HG03196 (cell line): ENCODE data around the gene UCHL1.
"Not testable (repeated sequence)": the region's sequence is repeated elsewhere in the genome, so short reads cannot be mapped to it uniquely, and the experiment has no call there.

Experiments used
- ATAC-seq: cut with Tn5 transposase; IDR thresholded peaks from one replicate; pipeline ENCODE4 v1.9.1; 2021; ENCODE audit not compliant: unreplicated experiment

The UCHL1 gene

DNA sequence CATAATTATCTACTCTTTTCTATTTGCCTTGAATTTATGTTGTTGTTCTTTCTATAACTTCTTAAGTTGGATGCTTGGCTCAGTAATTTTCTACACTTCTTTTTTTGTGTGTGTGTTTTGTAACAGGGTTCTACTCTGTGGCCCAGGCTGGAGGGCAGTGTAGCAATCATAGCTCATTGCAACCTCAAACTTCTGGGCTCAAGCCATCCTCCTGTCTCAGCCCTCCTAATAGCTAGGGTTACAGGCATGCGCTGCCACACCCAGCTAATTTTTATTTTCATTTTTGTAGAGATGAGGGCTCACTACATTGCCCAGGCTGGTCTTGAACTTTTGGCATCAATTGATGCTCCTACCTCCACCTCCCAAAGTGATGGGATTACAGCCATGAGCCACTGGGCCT is 20.7 kb upstream of the UCHL1 start:
- no peak for ATAC-seq

GRCh38 chr4:41236508-41236907 is 20.2 kb upstream of the UCHL1 start:
- ATAC-seq, result no peak

- no peak for ATAC-seq
Measured at GRCh38 chr4:41241919-41242318, 14.8 kb upstream of the UCHL1 start.

DNA sequence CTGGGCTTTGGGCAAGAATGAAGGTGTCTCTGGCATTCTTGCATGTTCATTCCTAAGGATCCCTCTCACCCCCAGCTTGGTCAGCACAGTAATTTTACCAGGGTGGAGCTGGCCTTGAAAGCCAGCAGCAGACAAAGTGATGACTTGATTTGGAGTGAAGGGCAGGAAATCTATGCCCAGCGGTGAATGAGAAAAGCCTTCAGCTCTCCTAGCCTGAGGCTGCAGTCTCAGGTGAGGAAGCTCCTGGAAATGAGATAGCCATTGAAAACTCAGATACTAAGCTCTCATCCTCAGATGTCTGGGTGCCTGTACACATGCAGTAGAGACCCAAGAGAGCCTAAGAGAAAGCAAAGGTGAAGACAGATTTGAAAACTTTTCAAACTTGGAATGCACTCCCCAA is 10.7 kb upstream of the UCHL1 start:
- ATAC-seq, result no peak

DNA sequence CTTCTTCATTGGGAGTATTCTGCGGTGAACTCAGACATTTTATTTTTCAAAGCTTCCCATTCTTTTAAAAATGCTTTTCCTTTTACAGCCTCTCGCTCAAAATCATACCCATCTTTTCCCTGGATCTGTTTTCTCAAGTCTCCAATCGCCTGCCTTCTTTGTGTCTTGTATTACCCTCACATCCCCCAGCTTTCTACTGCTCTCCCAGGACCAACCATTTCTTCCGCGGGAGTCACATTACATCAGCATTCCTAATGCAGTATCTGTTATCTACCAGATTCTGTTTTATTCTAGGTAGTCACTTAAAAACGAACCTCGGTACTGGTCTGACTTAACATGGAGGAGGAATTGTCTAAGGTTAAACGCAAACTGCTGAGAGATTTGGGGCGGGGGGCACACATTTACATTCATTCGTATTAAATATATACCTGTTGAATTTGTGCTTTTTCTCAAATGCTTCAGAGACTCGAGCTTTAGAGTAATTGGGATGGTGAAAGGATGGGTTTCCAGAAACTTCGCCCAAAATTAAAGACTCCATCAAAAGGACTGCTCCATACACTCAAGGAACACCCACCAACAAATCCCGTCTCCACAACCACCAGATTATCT is 493 bp upstream of the UCHL1 start:
- ATAC-seq, result no peak

DNA sequence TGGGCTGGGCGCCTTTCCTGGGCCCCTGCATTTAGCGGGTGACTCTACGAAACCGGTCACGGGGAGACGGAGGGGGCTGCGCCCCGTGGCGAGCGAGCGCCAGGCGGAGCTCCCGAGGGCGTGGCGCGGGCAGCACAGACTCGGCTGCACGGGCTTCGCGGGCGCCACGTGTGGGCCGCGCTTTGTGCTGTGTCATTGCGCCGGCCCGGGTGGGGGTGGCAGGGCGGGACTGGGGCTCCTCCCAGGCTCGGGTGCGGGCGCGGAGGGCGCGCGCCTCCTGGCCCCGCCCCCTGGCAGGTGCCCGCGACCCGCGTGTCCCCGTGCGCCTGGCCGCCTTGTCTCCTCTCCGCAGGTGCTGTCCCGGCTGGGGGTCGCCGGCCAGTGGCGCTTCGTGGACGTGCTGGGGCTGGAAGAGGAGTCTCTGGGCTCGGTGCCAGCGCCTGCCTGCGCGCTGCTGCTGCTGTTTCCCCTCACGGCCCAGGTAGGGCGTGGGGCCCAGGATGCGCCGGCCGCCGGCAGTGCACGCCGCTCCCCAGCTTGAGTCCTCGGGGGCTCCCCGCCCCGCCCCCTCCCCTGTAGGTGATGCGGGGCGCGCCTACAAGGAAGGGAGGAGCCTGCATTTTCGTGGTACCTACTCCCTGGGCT is 651 bp downstream of the UCHL1 start:
- ATAC-seq, result no peak

DNA sequence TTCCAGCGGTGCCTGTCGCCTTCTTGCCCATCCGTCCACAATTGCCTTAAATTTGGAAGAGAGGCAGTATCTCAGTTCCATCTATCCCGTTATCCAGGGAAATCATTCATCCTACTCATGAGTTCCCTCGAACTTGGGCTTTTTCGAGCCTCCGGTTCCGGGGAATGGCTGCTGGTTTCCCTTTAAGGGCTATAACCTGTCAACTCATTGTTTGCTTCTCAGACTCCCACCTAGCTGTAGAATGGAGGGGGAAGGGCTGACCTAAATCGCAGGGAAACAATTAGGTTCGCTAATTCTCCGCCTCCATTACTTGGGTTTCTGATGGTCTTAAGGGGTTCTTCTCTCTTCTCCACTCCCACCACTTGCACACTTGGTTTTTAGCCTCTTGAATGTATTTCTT is 1.2 kb downstream of the UCHL1 start:
- ATAC-seq, result no peak

DNA sequence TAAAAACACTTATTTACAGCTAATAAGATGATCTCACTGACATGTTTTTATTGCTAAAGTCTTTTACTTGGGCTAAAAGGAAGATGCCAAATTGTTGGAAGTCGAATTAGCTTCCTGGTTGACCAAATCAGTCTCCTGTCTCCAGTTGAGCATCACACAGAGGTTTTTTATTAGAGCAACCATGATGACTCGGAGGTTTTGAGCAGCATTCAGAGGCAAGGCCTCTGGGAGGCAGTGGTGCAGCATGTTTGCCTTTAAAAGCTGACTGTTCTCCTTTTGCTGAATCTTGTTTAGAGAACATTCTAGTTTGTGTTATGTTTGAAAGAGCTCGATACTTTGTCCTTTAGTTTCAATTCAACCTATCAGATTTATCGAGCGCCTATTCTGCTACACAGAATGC is 2.1 kb downstream of the UCHL1 start:
- ATAC-seq, result no peak

- no peak for ATAC-seq
Measured at GRCh38 chr4:41260116-41260733, 3.5 kb downstream of the UCHL1 start.

DNA sequence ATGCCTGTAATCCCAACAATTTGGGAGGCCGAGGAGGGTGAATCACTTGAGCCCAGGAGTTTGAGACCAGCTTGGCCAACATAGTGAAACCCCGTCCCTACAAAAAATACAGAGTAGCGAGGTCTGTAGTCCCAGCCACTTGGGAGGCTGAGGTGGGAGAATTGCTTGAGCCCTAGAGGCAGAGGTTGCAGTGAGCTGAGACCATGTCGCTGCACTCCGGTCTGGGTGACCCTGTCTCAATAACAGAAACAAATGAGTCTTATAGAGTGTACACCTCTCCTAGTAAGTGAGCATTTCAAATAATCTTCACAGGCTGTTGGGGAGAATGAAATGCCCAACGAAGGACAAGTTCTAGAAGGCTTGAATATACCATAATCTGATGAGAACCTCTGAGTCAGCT is 5.5 kb downstream of the UCHL1 start:
- no peak for ATAC-seq

DNA sequence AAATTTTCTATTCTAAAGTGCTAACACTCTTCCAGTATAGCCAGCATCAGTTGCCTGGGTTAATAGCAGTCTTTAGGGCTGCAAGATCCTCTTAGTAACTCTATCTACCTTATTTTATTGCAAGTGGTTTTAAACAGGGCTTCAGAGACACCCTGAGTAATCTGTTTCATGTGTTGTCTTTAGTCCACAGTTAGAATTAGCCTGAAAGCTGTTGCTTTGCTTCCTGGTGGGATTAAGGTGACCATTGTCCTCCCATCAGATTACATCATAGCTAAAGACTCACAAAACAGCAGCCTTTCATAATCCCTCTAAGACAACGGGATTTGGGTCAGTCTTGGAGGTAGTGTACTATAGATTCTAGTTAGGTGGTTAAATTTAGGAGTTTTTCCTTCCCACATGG is 7.5 kb downstream of the UCHL1 start:
- ATAC-seq, result no peak

DNA sequence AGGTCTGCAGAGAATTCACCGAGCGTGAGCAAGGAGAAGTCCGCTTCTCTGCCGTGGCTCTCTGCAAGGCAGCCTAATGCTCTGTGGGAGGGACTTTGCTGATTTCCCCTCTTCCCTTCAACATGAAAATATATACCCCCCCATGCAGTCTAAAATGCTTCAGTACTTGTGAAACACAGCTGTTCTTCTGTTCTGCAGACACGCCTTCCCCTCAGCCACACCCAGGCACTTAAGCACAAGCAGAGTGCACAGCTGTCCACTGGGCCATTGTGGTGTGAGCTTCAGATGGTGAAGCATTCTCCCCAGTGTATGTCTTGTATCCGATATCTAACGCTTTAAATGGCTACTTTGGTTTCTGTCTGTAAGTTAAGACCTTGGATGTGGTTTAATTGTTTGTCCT is 11.3 kb downstream of the UCHL1 start:
- ATAC-seq, result no peak

- no peak for ATAC-seq
Measured at GRCh38 chr4:41268721-41269517, 12.2 kb downstream of the UCHL1 start.

GRCh38 chr4:41269682-41270081 is 13.0 kb downstream of the UCHL1 start:
- ATAC-seq, result no peak

- not testable (repeated sequence) for ATAC-seq
Measured at GRCh38 chr4:41275931-41276330, 19.2 kb downstream of the UCHL1 start.

GRCh38 chr4:41280010-41280409 is 23.3 kb downstream of the UCHL1 start:
- no peak for ATAC-seq

DNA sequence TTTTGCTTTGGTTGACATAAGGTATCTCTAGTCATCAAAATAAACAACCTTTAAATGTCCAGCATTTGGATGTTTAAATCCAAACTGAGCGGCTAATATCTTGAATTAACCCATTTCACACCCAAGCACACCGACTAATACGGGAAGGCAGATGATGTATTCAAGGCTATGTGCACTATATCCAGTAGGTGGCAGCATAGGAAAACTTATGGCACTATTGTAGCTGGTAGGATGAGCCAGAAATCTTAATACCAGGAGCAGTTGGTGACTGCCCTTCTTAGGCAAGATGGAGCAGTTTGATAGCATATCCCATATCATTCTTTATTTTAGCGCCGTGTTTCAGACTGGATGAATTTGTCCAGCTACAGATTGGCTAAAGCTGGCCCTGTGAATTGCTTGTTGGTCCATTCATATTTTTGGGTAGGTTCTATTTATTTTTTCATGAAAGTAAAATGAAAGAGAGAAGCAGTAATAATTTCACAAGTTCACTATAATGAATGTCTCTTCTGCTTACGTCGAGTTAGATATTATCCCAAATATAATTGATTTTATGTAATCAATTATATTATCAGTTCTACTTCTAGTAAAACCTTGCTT is 24.4 kb downstream of the UCHL1 start:
- peak; percentile 83 for ATAC-seq

DNA sequence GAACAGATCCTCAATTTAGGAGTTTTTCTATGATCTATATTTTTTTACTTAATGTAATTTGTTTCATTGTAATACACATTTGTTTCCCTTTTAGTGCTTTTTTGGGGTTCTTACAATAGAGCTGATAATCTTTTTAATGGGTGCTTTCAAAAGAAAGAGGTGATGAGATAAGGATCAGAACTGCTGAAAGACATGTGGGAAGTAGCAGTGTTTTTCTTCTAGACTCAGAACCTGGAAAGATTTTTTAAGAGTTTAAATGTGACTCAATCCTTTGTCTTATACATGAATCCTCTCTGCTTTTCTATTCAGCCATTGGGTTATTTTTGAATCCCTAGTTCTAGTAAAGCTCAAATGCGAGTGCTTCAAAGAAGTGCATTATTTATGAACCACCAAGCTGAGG is 25.6 kb downstream of the UCHL1 start:
- ATAC-seq, result no peak

DNA sequence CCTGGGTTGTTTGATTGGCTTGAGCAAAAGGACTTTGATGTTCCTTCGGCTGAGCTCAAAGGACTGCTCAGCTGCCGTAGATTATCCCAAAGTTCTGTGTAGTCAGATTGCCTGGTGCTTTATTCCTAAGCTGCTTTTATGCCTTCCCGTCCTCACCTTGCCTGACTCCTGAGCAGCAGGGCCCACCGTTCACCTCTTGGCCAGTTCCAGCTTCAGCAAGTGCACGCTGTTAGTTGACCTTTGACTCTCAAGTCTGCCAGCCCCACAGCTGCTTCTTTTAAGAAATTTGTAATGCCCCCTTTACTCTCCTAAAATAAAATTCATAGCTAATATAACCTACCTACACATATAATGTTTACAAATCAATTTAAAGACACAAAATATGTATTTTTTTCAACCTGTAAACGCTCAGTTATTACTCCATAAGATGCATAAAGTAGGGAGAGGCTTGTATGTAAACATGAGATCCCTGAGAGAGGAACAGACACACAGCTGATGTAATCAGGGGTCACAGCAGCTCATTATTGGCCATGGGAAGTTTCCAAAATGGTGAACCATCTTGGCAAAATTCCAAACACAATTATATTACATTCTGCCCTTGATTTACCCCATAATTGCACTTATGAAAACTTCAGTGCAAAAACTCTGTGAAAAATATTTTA is 28.6 kb downstream of the UCHL1 start:
- no peak for ATAC-seq

DNA sequence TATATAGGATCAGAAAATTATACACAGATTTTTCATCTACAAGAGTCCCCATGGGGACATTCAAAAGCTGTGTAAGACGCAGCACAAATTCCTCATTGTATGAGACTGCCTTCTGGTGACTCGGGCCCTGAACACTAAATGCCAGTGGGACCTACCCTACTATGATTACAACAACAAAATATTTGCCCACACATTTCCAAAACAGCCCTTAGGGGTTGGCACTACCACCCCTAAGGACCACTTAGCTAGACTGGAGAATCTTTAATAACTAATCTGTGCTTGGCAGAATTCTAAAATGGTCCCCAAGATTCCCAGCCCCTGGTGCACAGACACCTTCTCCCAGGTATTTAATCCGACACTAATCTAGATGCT is 29.1 kb downstream of the UCHL1 start:
- no peak for ATAC-seq

DNA sequence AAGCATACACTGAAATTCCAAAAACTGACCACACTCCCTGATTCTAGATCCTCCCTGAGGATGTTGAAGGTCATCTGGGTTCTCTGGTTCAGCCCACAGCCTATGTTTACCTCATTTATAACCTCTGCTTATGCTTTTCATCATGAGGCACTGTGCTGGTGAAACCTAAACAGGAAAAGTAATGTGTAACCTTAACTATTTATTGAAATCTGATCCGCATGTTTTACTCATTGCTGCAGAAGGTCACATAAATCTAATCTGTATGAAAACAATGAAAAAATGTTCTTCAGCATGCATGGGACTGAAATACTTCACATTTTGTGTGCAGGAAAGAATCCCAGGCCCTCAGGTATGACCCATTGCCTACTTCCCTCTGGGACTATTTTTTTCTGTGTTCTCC is 30.3 kb downstream of the UCHL1 start:
- ATAC-seq, result no peak
